RWPE2 (cell line): Measurements from ENCODE around the gene CDH4.
"Not testable (repeated sequence)": the region's sequence is repeated elsewhere in the genome, so short reads cannot be mapped to it uniquely, and the experiment has no call there.

Experiments used
- ATAC-seq: fragments of 200-7000 bp; cut with Tn5 transposase; 3 replicates; pipeline ENCODE4 v1.9.1; 2021; ENCODE audit warnings: low read depth
- DNase-seq: peaks from one replicate; pipeline ENCODE4 v3.0.0-alpha.2; 2020; ENCODE audit warnings: low spot score
- H3K27ac ChIP-seq: fragments of 450-650 bp; 2 replicates; pipeline ENCODE4 v1.5.1; 2017; ENCODE audit warnings: mild to moderate bottlenecking; ENCODE audit not compliant: poor library complexity, severe bottlenecking
- H3K27me3 ChIP-seq: fragments of 250-450 bp; sonication (Bioruptor Pico); 2 replicates; pipeline ENCODE4 v1.5.1; 2021; ENCODE audit warnings: mild to moderate bottlenecking, moderate library complexity; ENCODE audit not compliant: insufficient read depth, poor library complexity, severe bottlenecking
- H3K36me3 ChIP-seq: fragments of 250-450 bp; sonication (Bioruptor Pico); 2 replicates; pipeline ENCODE4 v1.5.1; 2020; ENCODE audit warnings: low read depth, mild to moderate bottlenecking, moderate library complexity
- H3K4me1 ChIP-seq: fragments of 250-450 bp; sonication (Bioruptor Pico); 2 replicates; pipeline ENCODE4 v1.5.1; 2021; ENCODE audit warnings: mild to moderate bottlenecking, moderate library complexity; ENCODE audit not compliant: insufficient read depth, poor library complexity, severe bottlenecking
- H3K4me3 ChIP-seq: fragments of 250-450 bp; sonication (Bioruptor Pico); 2 replicates; pipeline ENCODE4 v1.5.1; 2021; ENCODE audit warnings: mild to moderate bottlenecking, moderate library complexity; ENCODE audit not compliant: severe bottlenecking
- H3K9me3 ChIP-seq: fragments of 250-450 bp; sonication (Bioruptor Pico); 2 replicates; pipeline ENCODE4 v1.5.1; 2021; ENCODE audit warnings: mild to moderate bottlenecking, moderate library complexity; ENCODE audit not compliant: severe bottlenecking
- CTCF ChIP-seq: fragments of 450-650 bp; IDR thresholded peaks from one replicate; pipeline ENCODE4 v1.5.1; 2017; ENCODE audit warnings: mild to moderate bottlenecking, moderate library complexity; ENCODE audit not compliant: poor library complexity, severe bottlenecking

Gene CDH4

GRCh38 chr20:61478611-61479305, 226.7 kb downstream of the CDH4 start:
- H3K27ac ChIP-seq, result no peak overlapping the region
- H3K4me1 ChIP-seq, result peaks cover 3% of the 10 kb centered on the region
- no peak for TF ChIP-seq CTCF
- no peak for ATAC-seq
- H3K36me3 ChIP-seq, result no peaks in the 10 kb centered on the region; the same call in 1 of the 2 replicates
- peak; percentile 69 for DNase-seq
- no peak overlapping the region for H3K4me3 ChIP-seq
- no peaks in the 10 kb centered on the region for H3K9me3 ChIP-seq
- H3K27me3 ChIP-seq, result no peaks in the 10 kb centered on the region

DNA sequence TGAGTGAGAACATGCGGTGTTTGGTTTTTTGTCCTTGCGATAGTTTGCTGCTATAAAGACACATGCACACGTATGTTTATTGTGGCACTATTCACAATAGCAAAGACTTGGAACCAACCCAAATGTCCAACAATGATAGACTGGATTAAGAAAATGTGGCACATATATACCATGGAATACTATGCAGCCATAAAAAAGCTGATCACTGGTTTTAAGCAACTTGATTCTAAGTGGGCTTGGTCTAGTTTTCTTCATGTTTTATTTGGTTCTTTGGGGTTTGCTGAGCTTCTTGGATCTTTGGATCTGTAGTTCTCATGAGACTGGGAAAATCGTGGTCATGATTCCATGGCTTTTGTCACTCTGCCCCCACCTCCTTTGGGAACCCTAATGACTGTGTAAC, 227.4 kb downstream of the CDH4 start:
- not testable (repeated sequence) for DNase-seq, ATAC-seq, H3K27ac ChIP-seq, H3K9me3 ChIP-seq, H3K27me3 ChIP-seq, H3K4me1 ChIP-seq, H3K36me3 ChIP-seq, H3K4me3 ChIP-seq

DNA sequence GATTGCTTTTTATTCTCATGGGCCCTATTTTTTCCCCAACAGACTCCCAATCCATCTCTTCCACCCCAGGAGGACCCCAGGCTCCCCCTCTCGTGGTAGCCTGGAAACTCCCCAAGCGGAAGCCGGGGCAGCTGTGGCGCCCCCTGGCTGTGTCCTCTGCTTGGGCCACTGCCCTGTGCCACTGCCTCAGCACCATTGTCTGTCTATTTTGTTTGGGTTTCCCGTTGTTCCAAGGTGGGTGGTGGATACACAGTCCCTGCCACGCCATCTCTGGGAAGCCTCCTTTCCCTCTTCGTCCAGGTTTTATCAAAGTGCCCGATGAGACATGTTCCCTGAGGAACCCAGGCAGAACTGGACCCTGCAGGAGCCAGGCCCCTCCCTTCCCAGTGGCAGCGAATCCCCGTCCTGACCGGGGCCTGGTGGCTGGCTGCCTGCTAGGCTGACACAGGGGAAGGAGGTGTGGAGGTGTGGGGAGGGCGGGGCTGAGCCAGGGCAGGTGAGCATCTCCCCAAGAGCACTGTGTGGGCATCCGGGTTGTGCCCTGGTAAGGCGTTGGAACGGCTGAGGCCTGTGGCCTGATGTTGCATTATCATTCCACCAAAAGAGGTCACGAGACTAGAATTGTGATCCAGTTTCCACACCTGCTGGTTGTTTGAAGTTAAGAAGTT, 228.2 kb downstream of the CDH4 start:
- Histone ChIP-seq H3K9me3 (no peaks in the 10 kb centered on the region), H3K27ac (no peak overlapping the region), H3K4me3 (no peak overlapping the region), H3K27me3 (no peaks in the 10 kb centered on the region), H3K36me3 (no peaks in the 10 kb centered on the region; the same call in 1 of the 2 replicates), H3K4me1 (peaks cover 3% of the 10 kb centered on the region)
- DNase-seq, result peak; percentile 81
- TF ChIP-seq CTCF, result peak; percentile 35
- no peak for ATAC-seq

DNA sequence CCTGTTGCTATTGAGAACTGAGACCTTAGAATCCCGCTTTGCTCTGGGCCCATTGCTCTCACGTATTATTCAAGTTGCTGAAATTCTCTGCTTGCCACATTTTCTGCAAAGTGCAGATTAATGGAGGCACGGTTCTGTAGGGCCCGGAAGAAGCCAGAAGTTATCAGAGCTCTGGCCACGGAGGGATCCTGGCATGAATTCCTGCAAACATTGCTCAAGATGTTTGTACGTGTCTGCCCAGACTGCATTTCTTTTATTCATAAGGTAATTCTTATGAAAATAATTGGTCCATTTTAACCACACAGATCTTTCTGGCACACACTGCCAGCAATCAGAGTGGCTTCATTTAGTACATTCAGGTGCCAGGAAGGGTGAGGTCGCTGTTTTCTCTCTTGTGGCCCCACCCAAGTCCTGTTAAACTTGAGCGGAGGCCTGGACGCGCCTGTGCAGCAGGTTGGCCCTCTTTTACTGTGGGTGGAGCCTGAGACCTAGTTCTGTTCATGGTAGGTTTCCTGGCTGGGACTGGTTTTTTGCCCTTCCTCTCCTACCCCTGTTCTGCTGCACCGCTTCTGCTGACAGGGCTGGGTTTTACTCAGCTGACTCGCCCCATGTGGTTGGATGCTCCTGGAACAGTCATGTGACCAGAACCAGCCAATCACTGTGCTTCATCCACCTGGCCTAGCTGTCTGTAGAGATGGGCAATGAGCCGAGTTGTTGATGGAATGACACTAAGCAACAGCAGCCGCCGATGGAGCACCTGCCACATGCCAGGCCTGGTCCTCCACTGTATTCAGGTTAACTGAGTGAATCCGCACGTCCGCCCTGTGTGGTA, 230.2 kb downstream of the CDH4 start:
- Histone ChIP-seq H3K27ac (no peak overlapping the region), H3K9me3 (no peaks in the 10 kb centered on the region), H3K4me3 (no peak overlapping the region), H3K36me3 (no peaks in the 10 kb centered on the region; the same call in 1 of the 2 replicates), H3K4me1 (peaks cover 3% of the 10 kb centered on the region), H3K27me3 (no peaks in the 10 kb centered on the region)
- TF ChIP-seq CTCF, result no peak
- ATAC-seq, result peak; percentile 35
- DNase-seq, result peak; percentile 79

DNA sequence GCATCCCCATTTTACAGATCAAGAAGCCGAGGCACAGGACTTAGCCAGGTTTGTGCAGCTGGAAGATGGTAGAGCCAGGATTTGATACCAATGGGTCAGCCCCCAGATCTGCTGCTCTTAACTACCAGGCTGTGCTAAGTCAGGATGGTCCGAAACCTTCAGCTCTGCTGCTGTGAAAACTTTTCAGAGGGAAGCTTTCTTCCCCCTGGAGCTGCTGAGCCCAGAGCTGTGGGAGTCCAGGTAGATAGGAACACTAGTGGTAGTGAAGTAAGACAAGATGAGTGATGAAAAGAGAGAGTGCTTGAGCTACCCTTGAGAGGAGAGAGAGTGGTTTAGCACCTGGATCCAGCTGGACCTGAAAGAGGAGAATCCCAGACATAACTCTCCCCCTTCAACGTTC, 230.8 kb downstream of the CDH4 start:
- H3K27me3 ChIP-seq, result no peaks in the 10 kb centered on the region
- H3K9me3 ChIP-seq, result no peaks in the 10 kb centered on the region
- ATAC-seq (no peak), DNase-seq (no peak)
- no peak overlapping the region for H3K4me3 ChIP-seq
- TF ChIP-seq CTCF, result no peak
- peaks cover 3% of the 10 kb centered on the region for H3K4me1 ChIP-seq
- H3K27ac ChIP-seq, result no peak overlapping the region
- no peaks in the 10 kb centered on the region; the same call in 1 of the 2 replicates for H3K36me3 ChIP-seq
